Mesenchymal stem cell (in vitro differentiated cells and primary cell): ENCODE data around the gene GDF11.

Experiments used
- DNase-seq: peaks from one replicate; pipeline ENCODE4 v3.0.0-alpha.2; 2013
- H2AFZ ChIP-seq: one replicate; pipeline ENCODE4 v1.6.1; 2013; ENCODE audit warnings: low read depth, mild to moderate bottlenecking, control low read depth, inconsistent platforms, low read length, moderate library complexity
- H2AK5ac ChIP-seq: 2 replicates; pipeline ENCODE4 v1.6.1; 2013; ENCODE audit warnings: low read length, moderate library complexity, mild to moderate bottlenecking, inconsistent platforms; ENCODE audit not compliant: severe bottlenecking
- H2BK120ac ChIP-seq: one replicate; pipeline ENCODE4 v1.6.1; 2013; ENCODE audit warnings: low read depth, mild to moderate bottlenecking, inconsistent platforms, low read length, moderate library complexity
- H2BK12ac ChIP-seq, 2 experiments: one replicate each; pipeline ENCODE4 v1.6.1; 2013; ENCODE audit warnings: inconsistent platforms in 2 of 2, low read length in 2 of 2, mild to moderate bottlenecking in 2 of 2, moderate library complexity in 2 of 2, control low read depth in 1 of 2
- H2BK15ac ChIP-seq: one replicate; pipeline ENCODE4 v1.6.1; 2013; ENCODE audit warnings: mild to moderate bottlenecking, low read depth, inconsistent platforms; ENCODE audit not compliant: poor library complexity, severe bottlenecking
- H2BK5ac ChIP-seq: 2 replicates; pipeline ENCODE4 v1.6.1; 2013; ENCODE audit warnings: low read depth, mild to moderate bottlenecking, low read length, control low read depth, inconsistent platforms; ENCODE audit not compliant: poor library complexity, severe bottlenecking
- H3K14ac ChIP-seq, 2 experiments: one replicate each; pipeline ENCODE4 v1.6.1; 2013; ENCODE audit warnings: inconsistent platforms in 2 of 2, low read length in 2 of 2, control low read depth in 1 of 2, mild to moderate bottlenecking in 1 of 2, moderate library complexity in 1 of 2
- H3K18ac ChIP-seq, 2 experiments: one replicate each; pipeline ENCODE4 v1.6.1; 2013; ENCODE audit warnings: inconsistent platforms in 2 of 2, low read length in 2 of 2, control low read depth in 1 of 2, low read depth in 1 of 2, mild to moderate bottlenecking in 1 of 2
- H3K23ac ChIP-seq, 2 experiments: one replicate each; pipeline ENCODE4 v1.6.1; 2013; ENCODE audit warnings: inconsistent platforms in 2 of 2, low read length in 2 of 2, mild to moderate bottlenecking in 2 of 2, moderate library complexity in 2 of 2, control low read depth in 1 of 2
- H3K27ac ChIP-seq: 2 replicates; pipeline ENCODE4 v1.5.1; 2013; ENCODE audit warnings: mild to moderate bottlenecking, moderate library complexity, low read length, control low read depth, inconsistent platforms; ENCODE audit not compliant: poor library complexity, severe bottlenecking
- H3K27me3 ChIP-seq, 2 experiments: 2 replicates each; pipeline versions ENCODE4 v1.6.1 to v1.7.0; 2013; ENCODE audit warnings: low read length in 2 of 2, mild to moderate bottlenecking in 2 of 2, moderate library complexity in 2 of 2, control low read depth in 1 of 2, inconsistent platforms in 1 of 2; ENCODE audit not compliant: control insufficient read depth in 1 of 2, insufficient read depth in 1 of 2
- H3K36me3 ChIP-seq, 2 experiments: 2 replicates each; pipeline versions ENCODE4 v1.6.1 to v1.7.0; 2013; ENCODE audit warnings: low read length in 2 of 2, control low read depth in 1 of 2, inconsistent platforms in 1 of 2, low read depth in 1 of 2, mild to moderate bottlenecking in 1 of 2; ENCODE audit not compliant: insufficient read depth in 2 of 2, control insufficient read depth in 1 of 2
- H3K4ac ChIP-seq, 2 experiments: one replicate each; pipeline ENCODE4 v1.6.1; 2013; ENCODE audit warnings: inconsistent platforms in 2 of 2, low read length in 2 of 2, mild to moderate bottlenecking in 2 of 2, moderate library complexity in 2 of 2, control low read depth in 1 of 2, low read depth in 1 of 2
- H3K4me1 ChIP-seq: 2 replicates; pipeline ENCODE4 v1.6.1; 2013; ENCODE audit warnings: low read depth, low read length, control low read depth; ENCODE audit not compliant: control insufficient read depth, insufficient read depth
- H3K4me2 ChIP-seq: 2 replicates; pipeline ENCODE4 v1.6.1; 2013; ENCODE audit warnings: low read length, mild to moderate bottlenecking, inconsistent platforms; ENCODE audit not compliant: poor library complexity, severe bottlenecking
- H3K4me3 ChIP-seq, 2 experiments: 2 replicates each; pipeline versions ENCODE4 v1.5.1 to v1.7.0; 2013; ENCODE audit warnings: low read length in 2 of 2, mild to moderate bottlenecking in 2 of 2, control low read depth in 1 of 2, low read depth in 1 of 2; ENCODE audit not compliant: insufficient read depth in 1 of 2
- H3K79me1 ChIP-seq: replicated peaks from 2 replicates; pipeline ENCODE4 v1.6.1; 2013; ENCODE audit warnings: mild to moderate bottlenecking, control low read depth, low read length, inconsistent platforms; ENCODE audit not compliant: poor library complexity, severe bottlenecking
- H3K9ac ChIP-seq: 2 replicates; pipeline ENCODE4 v1.7.0; 2013; ENCODE audit warnings: mild to moderate bottlenecking, low read length, moderate library complexity
- H3K9me3 ChIP-seq: 2 replicates; pipeline ENCODE4 v1.7.0; 2013; ENCODE audit warnings: mild to moderate bottlenecking, low read length; ENCODE audit not compliant: control insufficient read depth
- H4K8ac ChIP-seq: one replicate; pipeline ENCODE4 v1.6.1; 2013; ENCODE audit warnings: inconsistent platforms, mild to moderate bottlenecking, low read length, moderate library complexity
- H4K91ac ChIP-seq: one replicate; pipeline ENCODE4 v1.6.1; 2013; ENCODE audit warnings: mild to moderate bottlenecking, low read length, inconsistent platforms
- WGBS: methylation state at CpG from one replicate; pipeline ENCODE4 v1.1.7; 2013; ENCODE audit warnings: mixed read lengths; 5-methylcytosine and 5-hydroxymethylcytosine counted together

Gene GDF11

GRCh38 chr12:55789171-55789570 lies 46.2 kb downstream of the GDF11 start:
- no peak overlapping the region for H2BK15ac ChIP-seq
- H3K27ac ChIP-seq, result no peak overlapping the region
- no peaks in the 10 kb centered on the region for H3K9me3 ChIP-seq
- no peak overlapping the region for H4K91ac ChIP-seq
- H3K14ac ChIP-seq, result no peak overlapping the region
- no peaks in the 10 kb centered on the region for H3K27me3 ChIP-seq
- no peak overlapping the region for H3K4me3 ChIP-seq
- no peak overlapping the region for H3K18ac ChIP-seq
- no peak overlapping the region for H2BK12ac ChIP-seq
- H3K4me2 ChIP-seq, result no peak overlapping the region
- H3K79me1 ChIP-seq, result peaks cover 20% of the 10 kb centered on the region
- 91% methylated on average over 2 of the region's 2 CpGs for WGBS
- H3K4ac ChIP-seq, result no peak overlapping the region
- no peak overlapping the region for H3K9ac ChIP-seq
- no peak overlapping the region for H2AK5ac ChIP-seq
- peaks cover 42 to 89% of the 10 kb centered on the region in 2 experiments for H3K36me3 ChIP-seq
- H2BK120ac ChIP-seq, result no peak overlapping the region
- no peaks in the 10 kb centered on the region for H3K4me1 ChIP-seq
- H3K23ac ChIP-seq, result no peak overlapping the region
- no peak overlapping the region for H2AFZ ChIP-seq
- H2BK5ac ChIP-seq, result no peak overlapping the region
- H4K8ac ChIP-seq, result no peak overlapping the region
- no peak for DNase-seq

GRCh38 chr12:55789893-55790292 lies 47.0 kb downstream of the GDF11 start:
- Histone ChIP-seq H2AK5ac (no peak overlapping the region), H3K27me3 (no peaks in the 10 kb centered on the region), H4K91ac (no peak overlapping the region), H2AFZ (no peak overlapping the region), H2BK5ac (no peak overlapping the region), H3K27ac (no peak overlapping the region), H4K8ac (no peak overlapping the region), H2BK12ac (no peak overlapping the region), H3K4me3 (no peak overlapping the region), H3K14ac (no peak overlapping the region), H3K4ac (no peak overlapping the region), H3K4me1 (no peaks in the 10 kb centered on the region), H3K4me2 (no peak overlapping the region), H3K18ac (no peak overlapping the region), H3K36me3 (peaks cover 44 to 89% of the 10 kb centered on the region in 2 experiments), H3K79me1 (peaks cover 20% of the 10 kb centered on the region), H3K23ac (no peak overlapping the region), H2BK120ac (no peak overlapping the region), H3K9me3 (no peaks in the 10 kb centered on the region), H2BK15ac (no peak overlapping the region), H3K9ac (no peak overlapping the region)
- DNase-seq, result no peak
- 93% methylated on average over 1 of the region's 4 CpGs for WGBS

- no peak overlapping the region for H2BK5ac ChIP-seq
- DNase-seq, result no peak
- H2AFZ ChIP-seq, result no peak overlapping the region
- no peak overlapping the region for H3K27ac ChIP-seq
- H3K23ac ChIP-seq, result no peak overlapping the region
- no peak overlapping the region for H3K18ac ChIP-seq
- no peaks in the 10 kb centered on the region for H3K9me3 ChIP-seq
- H2BK120ac ChIP-seq, result no peak overlapping the region
- peaks cover 21% of the 10 kb centered on the region for H3K79me1 ChIP-seq
- no peak overlapping the region for H3K4me2 ChIP-seq
- no peak overlapping the region for H2BK15ac ChIP-seq
- no peaks in the 10 kb centered on the region for H3K27me3 ChIP-seq
- H3K4me3 ChIP-seq, result no peak overlapping the region
- no peak overlapping the region for H4K91ac ChIP-seq
- H3K4ac ChIP-seq, result no peak overlapping the region
- H3K9ac ChIP-seq, result no peak overlapping the region
- no peak overlapping the region for H3K14ac ChIP-seq
- no peak overlapping the region for H4K8ac ChIP-seq
- no peak overlapping the region for H2BK12ac ChIP-seq
- H3K4me1 ChIP-seq, result no peaks in the 10 kb centered on the region
- H3K36me3 ChIP-seq, result peaks cover 25 to 91% of the 10 kb centered on the region in 2 experiments
- no peak overlapping the region for H2AK5ac ChIP-seq
Observed at GRCh38 chr12:55795950-55796349, 53.0 kb downstream of the GDF11 start.

- Histone ChIP-seq H2AFZ (no peak overlapping the region), H3K79me1 (peaks cover 24% of the 10 kb centered on the region), H3K9me3 (no peaks in the 10 kb centered on the region), H2BK120ac (no peak overlapping the region), H3K36me3 (peaks cover 29 to 95% of the 10 kb centered on the region in 2 experiments), H3K4me3 (no peak overlapping the region), H3K4me1 (no peaks in the 10 kb centered on the region), H4K8ac (no peak overlapping the region), H3K27me3 (no peaks in the 10 kb centered on the region), H3K4me2 (no peak overlapping the region), H2BK12ac (no peak overlapping the region), H3K9ac (peak overlapping the region; percentile 4), H3K27ac (no peak overlapping the region), H3K23ac (no peak overlapping the region), H4K91ac (no peak overlapping the region), H2BK5ac (no peak overlapping the region), H3K18ac (no peak overlapping the region), H2BK15ac (no peak overlapping the region), H3K14ac (no peak overlapping the region), H3K4ac (no peak overlapping the region), H2AK5ac (no peak overlapping the region)
- WGBS, result 63% methylated on average over 5 of the region's 5 CpGs
- DNase-seq, result peak; percentile 62
Observed at GRCh38 chr12:55797068-55797467, 54.1 kb downstream of the GDF11 start.
